K562 (cell line): Measurements from ENCODE around the gene TRA2B. TPM values are rescaled to one million over a fixed set of nuclear protein-coding genes. Genes with fewer than 3 reads are reported as not detected.

Experiments used
- ARID3A ChIP-seq: IDR thresholded peaks from 2 replicates; pipeline ENCODE4 v1.6.1; 2012; ENCODE audit warnings: low read depth, low read length, improper control_type of control experiment, borderline replicate concordance
- MLX ChIP-seq, 2 experiments: fragments of 450-650 bp in 1 of 2; sonication (generic) in 1 of 2; formaldehyde crosslinking; conservative IDR thresholded peaks; 2 replicates each; pipeline versions ENCODE4 v1.4.0 to v1.8.1; 2020 to 2022; ENCODE audit warnings: mild to moderate bottlenecking in 1 of 2, missing genetic modification reagents in 1 of 2
- MXD1 ChIP-seq: fragments of 250-450 bp; sonication (Bioruptor Pico); IDR thresholded peaks from 2 replicates; pipeline ENCODE4 v1.8.0; 2021; ENCODE audit warnings: borderline replicate concordance, mild to moderate bottlenecking, moderate library complexity; ENCODE audit not compliant: poor library complexity, severe bottlenecking
- NFIC ChIP-seq: fragments of 450-650 bp; IDR thresholded peaks from 2 replicates; pipeline ENCODE4 v1.6.1; 2017; ENCODE audit warnings: mild to moderate bottlenecking, inconsistent platforms
- PHB ChIP-seq: fragments of 250-450 bp; sonication (Bioruptor Pico); IDR thresholded peaks from 2 replicates; pipeline ENCODE4 v1.5.0; 2021
- RBM22 ChIP-seq: fragments of 200-400 bp; formaldehyde crosslinking; IDR thresholded peaks from 2 replicates; pipeline ENCODE4 v1.6.1; 2018; ENCODE audit warnings: low read length, low read depth; ENCODE audit not compliant: poor library complexity, severe bottlenecking
- RBM34 ChIP-seq: fragments of 200-400 bp; formaldehyde crosslinking; IDR thresholded peaks from 2 replicates; pipeline ENCODE4 v1.6.1; 2018; ENCODE audit warnings: low read length, borderline replicate concordance; ENCODE audit not compliant: insufficient read depth
- SIN3A ChIP-seq, 2 experiments: fragments of 150-350 bp in 1 of 2; IDR thresholded peaks; 2 replicates each; pipeline ENCODE4 v1.6.1; 2011 to 2016; ENCODE audit warnings: borderline replicate concordance in 2 of 2, low read depth in 2 of 2, low read length in 2 of 2, mild to moderate bottlenecking in 2 of 2, moderate library complexity in 2 of 2; ENCODE audit not compliant: control insufficient read depth in 1 of 2
- SIX5 ChIP-seq, 2 experiments: IDR thresholded peaks; 2 replicates each; pipeline ENCODE4 v1.6.1; 2011; ENCODE audit warnings: low read length in 2 of 2, borderline replicate concordance in 1 of 2, low read depth in 1 of 2, mild to moderate bottlenecking in 1 of 2, moderate library complexity in 1 of 2; ENCODE audit not compliant: insufficient read depth in 1 of 2
- STAT6 ChIP-seq: sonication (generic); formaldehyde crosslinking; IDR thresholded peaks from 2 replicates; pipeline ENCODE4 v1.8.1; 2023; ENCODE audit warnings: mild to moderate bottlenecking, missing genetic modification reagents
- TAF9B ChIP-seq: fragments of 450-650 bp; IDR thresholded peaks from 2 replicates; pipeline ENCODE4 v1.6.1; 2018; ENCODE audit warnings: mild to moderate bottlenecking; ENCODE audit not compliant: partially characterized antibody
- THAP7 ChIP-seq: fragments of 250-450 bp; sonication (Bioruptor Pico); IDR thresholded peaks from 2 replicates; pipeline ENCODE4 v1.5.0; 2021
- ZBTB8A ChIP-seq: fragments of 450-650 bp; IDR thresholded peaks from 2 replicates; pipeline ENCODE4 v1.6.1; 2018; ENCODE audit warnings: mild to moderate bottlenecking, moderate library complexity; ENCODE audit not compliant: partially characterized antibody
- ZBTB9 ChIP-seq: fragments of 450-650 bp; formaldehyde crosslinking; IDR thresholded peaks from 2 replicates; pipeline ENCODE4 v1.4.0; 2020; ENCODE audit warnings: mild to moderate bottlenecking, moderate library complexity
- ZNF134 ChIP-seq: fragments of 250-450 bp; sonication (Bioruptor Pico); conservative IDR thresholded peaks from 2 replicates; pipeline ENCODE4 v1.4.0; 2020
- ZNF274 ChIP-seq: IDR thresholded peaks from 2 replicates; pipeline ENCODE4 v1.6.1; 2011; ENCODE audit warnings: low read depth, mild to moderate bottlenecking, low read length, moderate library complexity, borderline replicate concordance
- ZNF561 ChIP-seq: fragments of 450-650 bp; formaldehyde crosslinking; conservative IDR thresholded peaks from 2 replicates; pipeline ENCODE4 v1.4.0; 2020; ENCODE audit warnings: mild to moderate bottlenecking, moderate library complexity
- ZZZ3 ChIP-seq: fragments of 450-650 bp; IDR thresholded peaks from 2 replicates; pipeline ENCODE4 v1.6.1; 2016; ENCODE audit warnings: antibody characterized with exemption, mild to moderate bottlenecking, moderate library complexity
- polyA plus RNA-seq, 8 experiments: library from polyadenylated mRNA; depleted of rRNA in 4 of 8; stranded (reverse) in 5 of 8; unstranded in 3 of 8; fragments of >200 nt; fragmentation: Nextera tagmentation in 2 of 8; fragmentation: Illumina TruSeq in 1 of 8; extraction: Ambion mirVana in 2 of 8; extraction: Trizol in 1 of 8; gene quantifications; 2 replicates each; pipeline versions ENCODE4 v1.2.1 to v1.2.3, GENCODE V29; 2011 to 2014; ENCODE audit warnings: inconsistent platforms in 1 of 8, missing spikeins in 1 of 8
- total RNA-seq, 7 experiments: library from RNA; depleted of rRNA in 6 of 7; stranded (reverse); fragments of >200 nt in 6 of 7; fragmentation: Illumina TruSeq in 2 of 7; extraction: Trizol in 2 of 7; gene quantifications; 2 replicates each; pipeline versions ENCODE4 v1.2.1 to v1.2.3, GENCODE V29; 2011 to 2021; ENCODE audit warnings: low replicate concordance in 1 of 7

TRA2B gene
- total and polyA plus RNA-seq, 9 of the 15 experiments (the other 6 are each of a cell fraction or from before 2014, with no cell fraction given), result 105 to 411 (median 278) TPM

- no peak for TF ChIP-seq MXD1 (CRISPR knock-in tag)
- no peak for TF ChIP-seq MLX (CRISPR knock-in tag; conservative IDR thresholded peaks at IDR 0.05)
- no peak for TF ChIP-seq SIX5 (IDR thresholded peaks at IDR 0.05; ENCODE audit: borderline replicate concordance in 1 of 2, insufficient read depth in 1 of 2, low read depth in 1 of 2, low read length in 2 of 2)
- TF ChIP-seq ZNF561 (CRISPR knock-in tag), result no peak
- no peak for TF ChIP-seq ARID3A
- TF ChIP-seq THAP7 (CRISPR knock-in tag), result no peak
- TF ChIP-seq NFIC, result no peak
- no peak for TF ChIP-seq STAT6 (CRISPR knock-in tag)
- peak; percentile 70 for TF ChIP-seq RBM22
- no peak for TF ChIP-seq ZBTB8A
- TF ChIP-seq ZNF134 (CRISPR knock-in tag), result no peak
- TF ChIP-seq ZNF274, result no peak
- TF ChIP-seq ZBTB9 (CRISPR knock-in tag), result no peak
- TF ChIP-seq ZZZ3, result no peak
- TF ChIP-seq TAF9B, result no peak
- TF ChIP-seq RBM34, result no peak
- no peak for TF ChIP-seq PHB
- peak; percentile 24 to 46; a peak in 2 of 4 replicates for TF ChIP-seq SIN3A (IDR thresholded peaks at IDR 0.05; ENCODE audit: borderline replicate concordance in 2 of 2, control insufficient read depth in 1 of 2, low read depth in 2 of 2, low read length in 2 of 2)
Observed at GRCh38 chr3:185935465-185936272, 2.1 kb downstream of the TRA2B start (continued).
